GM19397 (cell line): Measurements from ENCODE around the gene POLDIP2.

ENCODE experiments used
- ATAC-seq: cut with Tn5 transposase; IDR thresholded peaks from one replicate; pipeline ENCODE4 v1.9.1; 2021; ENCODE audit warnings: mild to moderate bottlenecking, moderate library complexity; ENCODE audit not compliant: unreplicated experiment

Gene POLDIP2

GRCh38 chr17:28367641-28368305, 10.4 kb upstream of the POLDIP2 start:
- no peak for ATAC-seq

GRCh38 chr17:28366605-28367004, 9.3 kb upstream of the POLDIP2 start:
- ATAC-seq = no peak

GRCh38 chr17:28365487-28365886, 8.2 kb upstream of the POLDIP2 start:
- ATAC-seq = no peak

DNA sequence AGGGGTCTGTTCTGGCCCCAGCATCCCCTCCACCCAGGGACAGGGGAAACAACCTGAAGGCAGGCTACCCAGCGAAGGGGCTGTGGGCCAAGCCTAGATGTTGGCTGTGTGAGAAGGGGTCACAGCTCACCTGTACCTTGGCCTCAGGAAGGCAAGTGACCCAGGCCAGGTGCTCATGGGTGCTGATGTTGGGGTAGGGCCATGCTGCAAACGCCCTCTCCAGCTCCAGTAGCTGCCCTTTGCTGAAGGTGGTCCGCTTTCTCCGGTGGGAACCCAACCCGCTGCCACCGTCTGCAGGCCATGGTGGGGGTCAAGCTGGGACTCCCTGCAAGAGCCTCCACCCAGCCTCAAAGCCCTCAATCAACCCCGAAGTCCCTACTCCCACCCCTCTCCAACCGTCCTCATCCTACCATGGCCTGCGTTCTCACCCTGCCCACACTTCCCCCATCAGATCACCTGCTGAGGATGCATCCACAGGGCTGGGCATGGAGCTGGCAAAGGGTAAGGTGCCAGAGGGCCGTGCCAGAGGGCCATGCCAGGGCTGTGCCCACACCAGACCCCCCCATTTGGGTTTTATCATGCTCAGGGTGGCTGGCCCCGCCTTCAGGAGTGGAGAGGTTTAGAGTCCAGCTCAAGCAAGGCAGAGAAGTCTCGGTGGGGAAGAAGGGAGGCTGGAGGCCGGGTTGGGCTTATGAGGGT, 7.5 kb upstream of the POLDIP2 start, which contains the start of gene SEBOX:
Gene SEBOX, minus strand, starts transcription at position 535 of the 699 bp plus-strand sequence. Its CDS starts 48 bp downstream, at position 487.
- no peak for ATAC-seq

GRCh38 chr17:28363776-28364650, 6.7 kb upstream of the POLDIP2 start:
- ATAC-seq = no peak

GRCh38 chr17:28363186-28363585, 5.9 kb upstream of the POLDIP2 start:
- no peak for ATAC-seq

- no peak for ATAC-seq
Measured at GRCh38 chr17:28357901-28358197, 522 bp upstream of the POLDIP2 start.

GRCh38 chr17:28350271-28350670, 7.1 kb downstream of the POLDIP2 start:
- ATAC-seq = no peak

GRCh38 chr17:28348979-28349378, 8.3 kb downstream of the POLDIP2 start:
- no peak for ATAC-seq

DNA sequence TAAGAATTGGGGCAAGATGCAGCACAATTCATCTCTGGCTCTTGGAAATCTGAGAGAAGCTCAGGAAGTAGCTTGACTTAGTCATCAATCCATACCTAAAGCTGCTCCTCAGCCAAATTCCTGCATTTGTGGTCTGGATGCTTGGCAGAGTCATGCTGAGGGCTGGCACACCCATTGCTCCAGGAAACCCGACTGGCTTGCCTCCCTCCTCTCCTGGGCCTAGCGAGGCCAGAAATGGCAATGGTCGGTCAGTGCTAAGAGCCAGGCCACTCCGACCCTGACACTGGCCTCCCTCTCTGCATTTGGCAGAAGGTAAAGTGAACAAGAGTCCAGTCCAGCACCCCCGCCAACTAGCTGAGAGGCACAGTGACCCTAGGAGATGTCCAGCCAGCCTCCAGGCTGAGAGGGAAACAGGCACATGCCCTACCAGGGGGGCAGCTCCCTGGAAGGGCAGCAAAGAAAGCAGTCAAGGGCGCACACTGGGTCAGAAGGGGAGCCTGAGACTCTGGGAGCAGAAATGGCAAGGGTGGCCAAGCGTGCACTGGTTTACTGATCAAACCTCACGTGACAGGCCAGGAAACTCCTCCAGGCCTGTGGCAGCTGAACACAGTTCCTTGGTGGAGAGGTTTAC, 10.0 kb downstream of the POLDIP2 start:
- no peak for ATAC-seq

DNA sequence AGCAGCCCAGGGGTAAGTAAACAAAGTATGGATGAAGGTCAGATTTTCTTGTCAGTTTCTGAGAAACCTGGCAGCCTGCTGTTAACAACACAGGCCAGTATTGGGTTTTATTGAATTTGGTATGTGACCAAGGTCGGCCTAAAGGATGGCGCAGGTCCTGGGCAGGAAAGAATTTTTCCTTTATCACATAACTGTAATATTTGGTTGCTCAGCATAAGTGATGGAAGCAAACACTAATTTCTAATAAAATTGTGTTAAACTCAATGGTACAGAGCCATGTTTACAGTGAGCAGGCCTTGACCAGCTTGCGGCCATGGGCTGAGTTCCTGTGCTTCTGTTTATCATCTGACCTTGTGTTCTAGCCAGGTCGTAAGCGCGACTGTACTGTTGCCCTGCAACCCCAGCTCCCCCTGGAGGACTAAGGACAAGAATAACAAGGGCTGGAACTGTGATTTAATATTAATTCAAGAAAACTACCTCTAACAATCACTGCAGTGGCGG, 10.5 kb downstream of the POLDIP2 start:
- ATAC-seq = no peak

GRCh38 chr17:28346199-28346580, 11.1 kb downstream of the POLDIP2 start:
- no peak for ATAC-seq

- ATAC-seq = no peak
Measured at GRCh38 chr17:28345419-28346198, 11.7 kb downstream of the POLDIP2 start.

DNA sequence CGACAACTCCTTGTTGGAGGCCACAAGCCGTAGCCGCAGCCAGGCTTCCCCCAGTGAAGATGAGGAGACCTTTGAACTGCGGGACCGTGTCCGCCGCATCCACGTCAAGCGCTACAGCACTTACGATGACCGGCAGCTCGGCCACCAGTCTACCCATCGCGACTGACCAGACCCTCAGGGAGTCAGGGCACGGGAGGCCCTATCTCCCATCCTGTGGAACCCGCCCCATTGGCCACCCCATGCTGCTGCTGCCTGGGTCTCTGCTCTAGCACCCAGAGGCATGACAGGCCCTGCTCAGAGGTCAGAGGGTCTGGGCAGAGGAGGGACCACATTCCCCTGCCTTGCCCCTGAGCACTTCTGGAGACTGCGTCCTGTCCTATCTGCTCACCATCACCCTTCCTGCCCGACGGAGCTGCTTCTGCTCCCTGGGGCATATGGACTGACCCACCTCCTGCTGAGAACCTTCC, 12.9 kb downstream of the POLDIP2 start:
- ATAC-seq = no peak

DNA sequence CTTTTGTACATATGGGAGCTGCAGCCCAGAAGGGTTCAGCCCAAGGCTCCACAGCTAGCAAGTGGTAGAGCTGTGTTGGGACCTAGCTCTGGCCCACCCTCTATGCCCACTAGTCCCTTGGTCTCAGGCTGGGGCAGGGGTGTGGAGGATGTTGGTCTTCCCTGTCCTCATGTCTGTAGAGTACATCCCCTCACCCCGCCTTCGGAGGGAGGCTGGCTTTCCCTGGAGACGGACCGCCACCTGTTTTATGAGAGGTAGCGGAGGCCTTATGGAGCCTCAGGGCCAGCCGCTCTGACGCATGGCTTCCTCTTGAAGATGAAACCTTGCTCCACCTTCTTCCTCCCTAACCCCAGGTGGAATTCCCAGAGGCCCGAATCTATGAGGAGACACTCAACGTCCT, 13.3 kb downstream of the POLDIP2 start:
- ATAC-seq = no peak

- ATAC-seq = no peak
Measured at GRCh38 chr17:28343491-28343932, 13.8 kb downstream of the POLDIP2 start.

GRCh38 chr17:28342313-28342712, 15.0 kb downstream of the POLDIP2 start:
- no peak for ATAC-seq

DNA sequence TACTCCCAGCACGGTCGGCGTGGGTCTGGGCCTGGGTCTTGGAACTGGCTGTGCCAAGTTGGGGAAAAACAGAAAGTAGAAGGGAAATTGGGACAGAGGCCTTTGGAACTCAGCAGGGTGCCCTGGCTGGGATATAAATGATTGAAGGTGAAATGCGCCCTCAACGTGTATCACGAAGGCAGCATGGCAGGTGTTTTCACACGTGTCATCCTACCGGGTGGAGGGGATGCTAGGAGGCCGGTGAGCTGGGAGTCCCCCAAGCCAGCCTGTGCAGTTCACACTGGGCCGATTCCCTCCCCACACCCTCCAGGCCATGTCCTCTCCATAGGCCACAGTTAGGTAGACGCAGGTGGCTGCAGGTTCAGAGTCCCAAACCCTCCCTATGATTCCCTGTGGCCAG, 15.8 kb downstream of the POLDIP2 start:
- no peak for ATAC-seq

DNA sequence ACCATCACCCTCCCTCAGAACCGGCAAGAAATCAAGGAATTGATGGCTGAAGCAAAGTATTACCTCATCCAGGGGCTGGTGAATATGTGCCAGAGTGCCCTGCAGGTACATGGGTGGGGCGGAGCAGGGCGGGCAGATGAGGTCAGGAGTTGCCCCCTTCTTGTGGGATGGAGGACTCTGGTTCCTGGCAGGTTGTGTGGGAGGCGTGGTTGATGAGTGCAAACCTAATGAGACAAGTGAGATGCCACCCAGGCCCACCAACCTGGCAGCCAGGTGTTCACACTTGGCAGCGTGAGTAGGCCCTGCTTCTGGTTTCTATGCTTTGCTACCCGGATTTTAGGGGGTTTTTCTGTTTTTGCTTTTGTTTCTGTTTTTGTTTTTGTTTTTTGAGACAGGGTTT, 17.0 kb downstream of the POLDIP2 start:
- ATAC-seq = no peak

DNA sequence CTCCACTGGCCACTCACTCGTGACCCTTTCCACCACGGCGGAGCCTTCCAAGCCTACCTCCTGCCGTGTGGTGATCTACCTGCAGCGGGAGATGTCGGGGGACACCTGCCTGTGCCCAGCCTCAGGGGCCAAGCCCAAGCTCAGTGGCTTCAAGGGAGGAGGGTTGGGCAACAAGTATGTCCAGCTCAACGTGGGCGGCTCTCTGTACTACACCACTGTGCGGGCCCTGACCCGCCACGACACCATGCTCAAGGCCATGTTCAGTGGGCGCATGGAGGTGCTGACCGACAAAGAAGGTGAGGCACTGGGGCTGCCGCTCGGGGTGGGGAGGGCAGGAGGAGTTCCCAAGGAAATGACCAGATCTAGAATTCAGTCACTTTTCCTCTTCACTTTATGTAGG, 17.9 kb downstream of the POLDIP2 start:
- ATAC-seq = no peak
